ENCODE data around the gene RALGAPB.

- no peak for TF ChIP-seq CTCF (optimal IDR thresholded peaks at IDR 0.05 in 1 of 3, IDR thresholded peaks at IDR 0.05 in 1 of 3, conservative IDR thresholded peaks at IDR 0.05 in 1 of 3; ENCODE audit: extremely low read depth in 1 of 3, insufficient read depth in 2 of 3, low read length in 3 of 3)
- TF ChIP-seq EZH2 (IDR thresholded peaks at IDR 0.05; ENCODE audit: low read length) = no peak
Observed at GRCh38 chr20:38581013-38581412, 108.4 kb downstream of the RALGAPB start, which contains the start of gene ADIG.

Measured in keratinocyte (primary cell).